ENCODE results near the gene C1orf116. TPM values are rescaled to one million over a fixed set of nuclear protein-coding genes. Genes with fewer than 3 reads are reported as not detected.

C1orf116 gene
- total RNA-seq, 1 donor from 2014 or later: 0.67 TPM

DNA sequence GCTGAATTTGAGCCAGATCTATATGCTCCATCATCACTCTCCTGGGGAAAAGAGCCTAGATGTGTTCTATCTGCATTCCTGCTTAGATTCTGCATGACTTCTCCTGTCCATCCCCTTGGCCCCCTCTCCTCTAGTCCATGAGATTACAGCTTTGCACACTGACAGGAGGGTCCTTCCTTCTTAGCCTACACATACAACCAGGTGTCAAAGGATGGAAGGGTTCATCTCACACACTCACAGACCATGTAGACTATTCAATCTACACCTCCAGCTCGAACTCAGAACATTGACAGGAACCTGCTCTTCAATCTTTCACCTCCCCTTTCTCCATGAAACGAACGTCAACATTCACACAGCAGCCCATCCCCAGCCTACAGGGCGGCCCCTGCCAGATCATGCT lies 13.8 kb downstream of the C1orf116 start:
- Mint-ChIP-seq H3K36me3 (no peaks in the 10 kb centered on the region), H3K4me3 (no peak overlapping the region), H3K4me1 (no peaks in the 10 kb centered on the region), H3K9me3 (no peaks in the 10 kb centered on the region), H3K27ac (no peak overlapping the region), H3K27me3 (ENCODE audit: low read depth) (peaks cover 32% of the 10 kb centered on the region)
- DNase-seq (ENCODE audit: low spot score in 2 of 2, unreplicated experiment in 2 of 2): no peak
- TF ChIP-seq, protein P1, sequence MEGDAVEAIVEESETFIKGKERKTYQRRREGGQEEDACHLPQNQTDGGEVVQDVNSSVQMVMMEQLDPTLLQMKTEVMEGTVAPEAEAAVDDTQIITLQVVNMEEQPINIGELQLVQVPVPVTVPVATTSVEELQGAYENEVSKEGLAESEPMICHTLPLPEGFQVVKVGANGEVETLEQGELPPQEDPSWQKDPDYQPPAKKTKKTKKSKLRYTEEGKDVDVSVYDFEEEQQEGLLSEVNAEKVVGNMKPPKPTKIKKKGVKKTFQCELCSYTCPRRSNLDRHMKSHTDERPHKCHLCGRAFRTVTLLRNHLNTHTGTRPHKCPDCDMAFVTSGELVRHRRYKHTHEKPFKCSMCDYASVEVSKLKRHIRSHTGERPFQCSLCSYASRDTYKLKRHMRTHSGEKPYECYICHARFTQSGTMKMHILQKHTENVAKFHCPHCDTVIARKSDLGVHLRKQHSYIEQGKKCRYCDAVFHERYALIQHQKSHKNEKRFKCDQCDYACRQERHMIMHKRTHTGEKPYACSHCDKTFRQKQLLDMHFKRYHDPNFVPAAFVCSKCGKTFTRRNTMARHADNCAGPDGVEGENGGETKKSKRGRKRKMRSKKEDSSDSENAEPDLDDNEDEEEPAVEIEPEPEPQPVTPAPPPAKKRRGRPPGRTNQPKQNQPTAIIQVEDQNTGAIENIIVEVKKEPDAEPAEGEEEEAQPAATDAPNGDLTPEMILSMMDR (IDR thresholded peaks at IDR 0.05; ENCODE audit: unreplicated experiment): no peak

DNA sequence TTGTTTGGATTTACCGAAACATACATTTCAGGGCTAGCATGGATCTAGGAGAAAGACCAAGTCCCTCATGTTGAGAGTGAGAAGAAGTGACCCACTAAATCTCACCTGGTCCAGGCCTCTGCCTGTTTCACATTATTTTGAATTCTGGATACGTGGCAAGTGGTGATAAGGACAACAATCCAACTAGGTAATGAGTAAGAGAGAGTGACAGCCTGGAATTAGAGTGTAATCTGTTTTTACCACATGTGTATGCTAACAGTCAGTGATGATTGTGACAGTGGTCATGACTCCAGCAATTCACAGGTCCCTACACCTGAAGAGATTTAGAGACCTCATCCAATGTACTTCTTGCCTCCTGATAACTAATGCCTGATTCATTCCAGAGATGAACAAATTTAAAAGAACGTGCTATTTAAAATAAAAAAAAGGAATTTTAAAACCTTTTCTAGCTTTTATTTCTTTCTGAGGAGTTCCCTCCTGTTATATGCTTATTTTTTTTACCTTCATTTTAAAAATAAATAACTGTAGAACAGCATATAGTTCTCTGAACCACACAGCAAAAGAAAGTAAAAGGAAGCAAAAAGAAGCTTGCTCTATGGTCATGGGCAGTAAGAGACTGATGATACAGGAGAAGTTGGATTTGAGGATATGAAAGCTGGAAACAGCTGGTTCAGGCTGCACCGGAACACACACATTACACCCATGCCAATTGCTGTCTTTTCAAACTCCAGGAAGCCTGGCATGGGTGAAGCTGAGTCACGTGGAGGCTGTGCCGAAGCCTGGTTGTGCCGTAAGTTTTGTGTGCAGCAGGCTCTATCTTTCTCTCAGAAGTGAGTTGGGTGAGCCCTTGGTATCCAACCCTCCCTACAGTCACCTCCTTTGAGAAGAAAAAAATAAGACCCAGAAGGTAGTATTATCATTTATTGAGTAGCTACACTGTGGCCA lies 14.7 kb downstream of the C1orf116 start:
- H3K36me3 Mint-ChIP-seq: no peaks in the 10 kb centered on the region
- H3K27me3 Mint-ChIP-seq (ENCODE audit: low read depth): peaks cover 39% of the 10 kb centered on the region
- no peaks in the 10 kb centered on the region for H3K9me3 Mint-ChIP-seq
- DNase-seq (ENCODE audit: low spot score in 2 of 2, unreplicated experiment in 2 of 2): no peak
- H3K27ac Mint-ChIP-seq: no peak overlapping the region
- H3K4me3 Mint-ChIP-seq: no peak overlapping the region
- no peaks in the 10 kb centered on the region for H3K4me1 Mint-ChIP-seq
- TF ChIP-seq, protein P1 (IDR thresholded peaks at IDR 0.05; ENCODE audit: unreplicated experiment): no peak

DNA sequence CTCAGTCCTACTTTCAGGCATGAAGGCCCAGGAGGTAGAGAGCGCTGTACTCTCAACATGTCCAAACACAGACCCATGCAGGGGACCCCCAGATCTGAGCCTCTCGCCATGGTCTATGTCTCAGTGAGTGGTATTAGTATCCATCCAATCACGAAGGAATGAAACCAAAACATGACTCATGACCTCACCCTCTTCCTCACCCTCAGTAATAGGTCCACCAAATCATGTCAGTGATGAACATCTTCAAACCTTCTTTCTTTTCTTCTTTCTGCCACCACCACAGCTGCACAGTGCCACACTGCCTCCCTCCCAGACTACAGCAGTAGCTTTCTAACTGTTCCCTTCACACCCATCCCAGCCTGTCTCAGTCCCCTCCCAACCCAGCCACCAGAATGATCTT lies 16.8 kb downstream of the C1orf116 start:
- H3K36me3 Mint-ChIP-seq: no peaks in the 10 kb centered on the region
- no peaks in the 10 kb centered on the region for H3K9me3 Mint-ChIP-seq
- no peaks in the 10 kb centered on the region for H3K4me1 Mint-ChIP-seq
- H3K27me3 Mint-ChIP-seq (ENCODE audit: low read depth): peaks cover 56% of the 10 kb centered on the region
- no peak overlapping the region for H3K27ac Mint-ChIP-seq
- no peak overlapping the region for H3K4me3 Mint-ChIP-seq
- no peak for DNase-seq (ENCODE audit: low spot score in 2 of 2, unreplicated experiment in 2 of 2)
- TF ChIP-seq, protein P1 (IDR thresholded peaks at IDR 0.05; ENCODE audit: unreplicated experiment): no peak

DNA sequence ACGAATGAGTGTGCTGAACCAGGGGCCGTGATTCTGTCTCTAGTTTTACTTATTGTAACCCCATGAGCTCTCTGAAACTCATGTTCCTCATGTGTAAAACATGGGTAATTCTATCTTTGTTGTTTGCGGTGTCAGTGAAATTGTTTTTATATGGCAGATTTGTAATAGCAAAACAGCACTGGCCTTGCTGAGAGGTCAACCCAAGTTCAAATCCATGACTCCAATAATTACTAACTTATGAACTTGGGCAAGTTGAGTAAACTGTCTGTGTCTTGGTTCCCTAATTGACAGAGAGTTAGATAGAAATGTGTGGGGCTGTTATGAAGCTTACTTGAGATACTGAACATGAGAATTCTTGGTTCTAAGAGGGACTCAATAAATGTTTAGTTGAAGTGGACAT lies 17.8 kb downstream of the C1orf116 start:
- H3K27ac Mint-ChIP-seq: no peak overlapping the region
- H3K4me3 Mint-ChIP-seq: no peak overlapping the region
- no peak for DNase-seq (ENCODE audit: low spot score in 2 of 2, unreplicated experiment in 2 of 2)
- TF ChIP-seq, protein P1 (IDR thresholded peaks at IDR 0.05; ENCODE audit: unreplicated experiment): no peak
- no peaks in the 10 kb centered on the region for H3K9me3 Mint-ChIP-seq
- H3K4me1 Mint-ChIP-seq: peaks cover 6% of the 10 kb centered on the region
- peaks cover 57% of the 10 kb centered on the region for H3K27me3 Mint-ChIP-seq (ENCODE audit: low read depth)
- H3K36me3 Mint-ChIP-seq: no peaks in the 10 kb centered on the region

DNA sequence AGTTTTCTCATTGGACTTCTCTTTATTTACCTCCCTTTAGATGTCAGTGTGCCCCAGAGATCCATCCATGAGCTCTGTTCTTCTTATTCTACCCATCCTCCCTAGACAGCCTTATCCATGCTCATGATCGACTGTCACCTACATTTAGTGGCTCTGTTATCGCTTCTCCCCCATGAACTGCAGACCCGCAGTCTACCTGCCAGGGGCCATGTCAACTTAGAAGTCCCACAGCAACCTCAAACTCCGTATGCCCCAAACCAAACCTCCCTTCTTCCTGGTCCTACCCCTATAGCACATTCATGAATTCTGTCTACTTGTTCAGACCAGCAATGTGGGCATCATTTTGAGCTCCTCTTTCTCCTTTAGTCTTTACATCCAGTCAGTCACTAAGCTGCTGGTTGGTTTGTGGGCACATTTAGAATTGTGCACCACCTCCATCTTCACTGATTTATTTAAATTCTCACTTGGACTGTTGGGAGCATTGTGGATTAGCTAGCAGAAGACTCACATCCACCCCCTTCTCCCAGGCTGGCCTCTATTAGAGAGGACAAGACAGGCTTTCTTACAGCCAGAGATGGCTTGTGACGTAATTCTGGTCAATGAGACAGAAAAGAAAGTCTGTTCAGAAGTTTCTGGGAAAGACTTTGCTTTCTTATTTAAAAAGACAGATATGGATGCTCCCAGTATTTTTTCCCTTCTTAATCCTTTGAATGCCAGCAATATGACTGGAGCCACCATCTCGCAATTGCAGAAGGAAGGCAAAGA lies 19.1 kb downstream of the C1orf116 start:
- Mint-ChIP-seq H3K27me3 (ENCODE audit: low read depth) (peaks cover 51% of the 10 kb centered on the region), H3K36me3 (no peaks in the 10 kb centered on the region), H3K27ac (no peak overlapping the region), H3K4me3 (no peak overlapping the region), H3K9me3 (no peaks in the 10 kb centered on the region), H3K4me1 (peaks cover 6% of the 10 kb centered on the region)
- TF ChIP-seq, protein P1 (IDR thresholded peaks at IDR 0.05; ENCODE audit: unreplicated experiment): no peak
- DNase-seq (ENCODE audit: low spot score in 2 of 2, unreplicated experiment in 2 of 2): no peak

Measured in mesothelial cell of epicardium (in vitro differentiated cells).